Measurements from ENCODE around the gene PGAP3.

PGAP3 gene

DNA sequence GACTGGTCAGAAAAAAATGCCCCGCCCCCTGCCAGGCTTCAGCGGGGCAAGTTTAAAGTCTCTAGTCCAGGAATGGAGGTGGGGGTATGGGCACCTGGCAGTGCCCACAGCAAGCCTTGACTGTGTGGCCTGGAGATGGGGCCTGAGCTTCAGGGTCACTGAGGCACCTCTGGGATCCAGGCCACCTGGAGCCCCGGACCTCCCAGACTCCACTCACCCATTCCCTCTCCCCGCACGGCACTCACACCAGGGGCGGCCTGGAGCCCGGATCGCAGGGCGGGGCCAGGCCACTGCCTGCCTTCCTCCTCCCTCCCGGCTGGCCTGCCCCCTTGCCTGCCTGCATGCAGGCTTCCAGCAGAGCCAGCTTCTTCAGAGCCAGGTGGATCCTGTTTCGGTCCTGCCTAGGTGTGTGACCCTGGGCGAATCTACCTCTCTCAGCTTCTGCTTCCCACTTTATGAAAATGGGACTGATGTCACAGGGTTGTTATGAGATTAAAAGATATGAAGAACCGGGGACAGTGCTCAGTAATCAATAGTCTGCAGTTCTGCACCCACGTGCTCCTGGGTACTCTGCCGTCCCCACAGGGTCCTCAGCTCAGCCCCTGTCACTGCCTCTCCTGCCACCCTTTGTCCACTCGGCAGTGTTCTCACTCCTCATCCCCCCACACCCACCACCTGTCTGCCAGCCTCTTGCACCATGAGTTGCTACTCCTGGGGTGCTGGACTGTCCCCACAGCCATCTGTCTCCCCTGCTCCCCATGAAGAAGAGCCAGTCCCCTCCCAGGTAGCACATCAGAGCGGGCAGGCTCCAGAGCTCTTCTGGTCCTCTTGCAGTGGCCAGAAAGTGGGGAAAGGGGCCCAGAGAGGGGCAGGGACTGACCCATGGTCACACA lies 23.9 kb downstream of the PGAP3 start:
- Histone ChIP-seq H3K4me3 (no peak overlapping the region), H3K27ac (peak overlapping the region in 1 of 21 experiments; percentile 25)

DNA sequence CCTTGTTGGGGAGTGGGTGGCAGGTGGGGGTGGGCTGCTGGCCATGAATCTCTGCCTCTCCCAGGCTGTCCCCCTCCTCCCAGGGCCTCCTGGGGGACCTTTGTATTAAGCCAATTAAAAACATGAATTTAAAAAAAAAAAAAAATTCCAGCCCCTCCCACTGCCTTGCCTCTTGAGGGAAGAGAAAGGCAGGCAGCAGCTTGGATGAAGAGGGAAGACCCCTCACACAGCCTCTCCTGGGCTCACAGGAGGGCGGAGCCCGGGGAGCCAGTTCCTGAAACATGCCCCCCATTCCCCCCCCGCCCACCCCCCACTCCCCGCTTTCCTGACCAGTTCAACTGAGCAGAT lies 24.5 kb downstream of the PGAP3 start:
- Histone ChIP-seq H3K27ac (no peak overlapping the region), H3K4me3 (no peak overlapping the region)

DNA sequence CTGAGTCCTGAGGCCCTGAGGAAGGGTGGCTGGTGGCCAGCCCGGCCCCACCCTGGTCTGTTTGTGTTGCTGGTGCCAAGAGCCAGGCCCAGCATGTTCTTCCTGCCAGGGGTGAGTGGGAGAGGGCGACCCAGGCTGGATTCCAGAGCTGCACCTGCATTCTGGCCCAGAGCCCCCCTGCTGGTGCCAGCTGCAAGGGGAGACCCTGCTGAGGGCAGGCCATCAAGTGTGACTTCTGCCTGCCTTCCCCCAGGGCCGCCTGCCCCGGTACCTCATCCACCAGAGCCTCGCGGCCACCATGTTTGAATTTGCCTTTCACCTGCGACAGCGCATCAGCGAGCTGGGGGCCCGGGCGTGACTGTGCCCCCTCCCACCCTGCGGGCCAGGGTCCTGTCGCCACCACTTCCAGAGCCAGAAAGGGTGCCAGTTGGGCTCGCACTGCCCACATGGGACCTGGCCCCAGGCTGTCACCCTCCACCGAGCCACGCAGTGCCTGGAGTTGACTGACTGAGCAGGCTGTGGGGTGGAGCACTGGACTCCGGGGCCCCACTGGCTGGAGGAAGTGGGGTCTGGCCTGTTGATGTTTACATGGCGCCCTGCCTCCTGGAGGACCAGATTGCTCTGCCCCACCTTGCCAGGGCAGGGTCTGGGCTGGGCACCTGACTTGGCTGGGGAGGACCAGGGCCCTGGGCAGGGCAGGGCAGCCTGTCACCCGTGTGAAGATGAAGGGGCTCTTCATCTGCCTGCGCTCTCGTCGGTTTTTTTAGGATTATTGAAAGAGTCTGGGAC lies 25.1 kb downstream of the PGAP3 start:
- Histone ChIP-seq H3K27ac (peak overlapping the region in 2 of 21 experiments; percentile 0 to 23), H3K4me3 (no peak overlapping the region)

DNA sequence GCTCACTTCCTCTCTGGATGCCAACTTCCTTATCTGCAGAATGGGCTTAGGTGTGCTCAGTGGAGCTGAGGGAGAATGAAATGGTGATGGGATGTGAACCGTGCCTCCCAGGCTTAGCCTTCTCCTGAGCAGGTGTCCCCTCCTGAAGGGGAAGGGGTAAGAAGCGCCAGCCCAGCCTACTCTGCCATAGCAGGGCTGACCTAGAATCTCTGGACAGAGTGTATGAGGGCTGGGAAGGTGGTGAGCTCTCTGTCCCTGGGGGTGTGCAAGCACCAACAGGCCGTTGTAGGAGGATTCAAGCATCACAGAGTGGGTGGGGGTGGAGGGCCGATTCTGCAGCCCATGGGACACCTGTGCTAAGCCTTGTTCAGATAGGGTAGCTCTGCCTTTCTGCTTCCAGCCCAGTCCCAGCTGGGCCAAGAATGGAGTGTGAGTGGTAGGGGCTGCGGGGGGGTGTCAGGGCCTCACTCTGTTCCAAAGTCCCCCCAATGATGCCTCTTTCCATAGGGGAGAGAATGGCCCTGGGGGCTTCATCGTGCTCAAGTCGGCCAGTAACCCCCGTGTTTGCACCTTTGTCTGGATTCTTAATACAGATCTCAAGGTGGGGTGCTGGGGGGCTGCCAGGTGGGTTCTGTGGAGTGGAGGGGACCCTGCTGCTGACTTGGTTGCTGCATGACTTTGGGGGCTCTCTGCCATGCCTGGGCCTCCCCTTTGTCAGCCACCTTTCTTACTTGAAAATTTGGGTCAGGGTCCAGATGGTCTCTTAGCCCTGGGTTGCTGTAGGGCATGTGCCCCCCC lies 25.9 kb downstream of the PGAP3 start:
- Histone ChIP-seq H3K4me3 (no peak overlapping the region), H3K27ac (peak overlapping the region in 1 of 21 experiments; percentile 0)

DNA sequence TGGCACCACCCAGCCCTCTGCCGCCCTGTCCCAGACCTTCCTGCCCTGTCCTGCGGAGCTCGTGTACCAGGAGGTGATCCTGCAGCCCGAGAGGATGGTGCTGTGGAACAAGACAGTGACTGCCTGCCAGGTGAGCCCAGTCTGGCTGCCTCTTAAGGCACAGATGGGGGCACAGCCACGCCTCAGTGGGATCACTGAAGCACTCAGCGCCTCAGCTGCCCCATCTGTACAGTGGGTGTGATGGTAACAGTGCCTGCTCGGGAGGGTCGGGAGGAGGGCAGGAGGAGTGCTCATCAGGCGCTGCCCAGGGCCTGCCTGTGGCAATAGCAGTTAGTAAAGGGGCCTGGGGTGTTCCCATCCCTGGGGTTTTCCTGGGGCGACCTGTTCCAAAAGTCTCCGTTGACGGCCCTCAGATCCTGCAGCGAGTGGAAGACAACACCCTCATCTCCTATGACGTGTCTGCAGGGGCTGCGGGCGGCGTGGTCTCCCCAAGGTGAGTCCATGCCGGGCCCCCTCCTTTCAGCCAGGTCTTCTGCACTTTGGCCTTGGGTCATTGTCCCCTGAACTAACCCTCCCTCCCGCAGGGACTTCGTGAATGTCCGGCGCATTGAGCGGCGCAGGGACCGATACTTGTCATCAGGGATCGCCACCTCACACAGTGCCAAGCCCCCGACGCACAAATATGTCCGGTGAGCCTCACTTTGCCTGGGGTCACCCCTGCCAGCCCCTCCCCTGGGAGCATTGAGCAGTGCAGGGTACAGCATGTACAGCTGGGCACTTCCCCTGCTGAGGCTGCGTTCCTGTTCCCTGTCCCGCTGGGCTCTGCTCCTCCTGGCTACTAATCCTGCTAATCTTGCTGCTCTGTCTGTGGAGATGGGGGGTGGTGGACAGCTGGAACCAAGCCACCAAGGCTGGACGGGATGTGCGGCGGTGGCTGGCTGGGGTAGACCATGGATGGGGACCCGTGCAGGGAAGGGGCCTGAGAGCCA lies 27.2 kb downstream of the PGAP3 start:
- Histone ChIP-seq H3K27ac (peak overlapping the region in 10 of 21 experiments; percentile 19 to 91 (median 52)), H3K4me3 (no peak overlapping the region)

DNA sequence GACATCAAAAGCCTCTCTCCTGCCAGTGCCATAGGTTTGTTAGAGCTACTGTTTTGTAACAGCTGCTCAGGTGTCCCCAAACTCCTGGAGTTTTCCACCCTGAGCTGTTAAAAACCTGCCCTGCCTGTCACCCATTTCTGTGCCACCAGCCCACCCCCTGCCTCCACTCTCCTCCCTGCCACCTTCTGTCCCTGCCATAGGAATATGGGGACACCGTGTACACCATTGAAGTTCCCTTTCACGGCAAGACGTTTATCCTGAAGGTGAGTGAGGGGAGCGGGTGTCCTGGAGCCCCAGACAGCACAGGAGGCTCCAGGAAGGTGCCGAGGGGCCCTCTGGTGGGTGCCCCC lies 27.9 kb downstream of the PGAP3 start:
- Histone ChIP-seq H3K27ac (peak overlapping the region in 11 of 21 experiments; percentile 19 to 91 (median 51)), H3K4me3 (no peak overlapping the region)

DNA sequence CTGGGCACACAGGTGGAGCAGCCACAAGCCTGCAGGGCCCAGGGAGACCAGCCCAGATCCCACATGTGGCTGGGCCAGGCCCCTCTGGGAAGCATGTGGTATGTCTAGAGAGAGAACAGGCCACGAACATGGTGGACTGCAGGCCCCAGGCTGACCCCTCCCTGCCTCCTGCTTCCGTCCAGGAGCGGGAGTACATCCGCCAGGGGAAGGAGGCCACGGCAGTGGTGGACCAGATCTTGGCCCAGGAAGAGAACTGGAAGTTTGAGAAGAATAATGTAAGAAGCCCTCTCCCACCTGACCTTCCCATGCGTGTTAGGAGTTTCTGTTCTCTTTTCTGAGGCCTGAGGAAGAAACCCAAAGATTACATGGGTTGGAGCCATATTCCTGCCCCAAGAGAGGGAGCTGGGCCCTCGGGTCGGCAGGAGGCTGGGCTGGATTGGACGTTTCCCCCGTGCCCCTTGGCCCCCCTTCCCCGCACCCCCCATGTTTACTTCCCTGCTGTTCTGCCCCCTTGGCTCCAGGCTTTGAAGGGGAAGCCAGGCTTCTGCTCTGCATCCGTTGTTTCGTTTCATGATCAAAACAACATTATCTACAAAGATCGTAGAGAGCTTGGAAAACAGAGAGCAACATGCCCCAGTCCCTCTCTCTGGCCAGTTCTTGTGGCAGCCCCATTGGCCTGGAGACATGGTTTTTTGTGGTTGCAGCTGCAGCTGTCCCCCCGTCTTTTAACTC lies 28.4 kb downstream of the PGAP3 start:
- Histone ChIP-seq H3K27ac (peak overlapping the region in 13 of 21 experiments; percentile 9 to 91 (median 51)), H3K4me3 (no peak overlapping the region)

DNA sequence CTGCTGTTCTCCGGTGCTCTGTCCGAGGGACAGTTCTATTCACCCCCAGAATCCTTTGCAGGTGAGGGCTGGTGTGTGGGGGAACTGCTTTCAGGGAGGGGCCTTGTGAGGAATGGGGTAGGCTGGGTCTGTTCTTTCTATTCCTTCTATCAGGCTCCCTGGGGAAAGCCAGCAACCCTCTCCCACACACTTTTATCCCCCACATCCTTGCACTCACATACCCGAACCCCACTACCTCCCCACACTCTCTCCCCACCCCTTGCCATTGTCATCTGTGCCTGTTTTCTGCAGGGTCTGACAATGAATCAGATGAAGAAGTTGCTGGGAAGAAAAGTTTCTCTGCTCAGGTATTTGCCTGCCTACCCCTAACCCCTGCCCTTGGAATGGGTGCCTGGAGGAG lies 29.1 kb downstream of the PGAP3 start:
- H3K4me3 ChIP-seq = no peak overlapping the region
- peak overlapping the region in 11 of 21 experiments; percentile 9 to 91 (median 51) for H3K27ac ChIP-seq

DNA sequence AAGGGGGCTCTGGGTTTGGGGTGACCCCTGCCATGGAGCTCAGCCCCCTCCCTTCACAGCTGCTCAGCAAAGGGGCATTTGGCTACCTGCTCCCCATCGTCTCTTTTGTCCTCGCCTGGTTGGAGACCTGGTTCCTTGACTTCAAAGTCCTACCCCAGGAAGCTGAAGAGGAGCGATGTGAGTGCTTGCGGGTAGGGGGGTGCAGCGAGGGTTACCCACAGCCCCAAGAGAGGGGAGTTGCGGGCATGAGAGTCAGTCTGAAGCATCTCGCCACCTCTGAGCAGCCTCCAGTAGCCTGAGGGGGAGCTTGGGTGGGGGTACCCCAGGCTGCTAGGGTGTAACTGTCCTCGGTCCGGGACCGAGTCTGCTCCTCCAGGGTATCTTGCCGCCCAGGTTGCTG lies 29.5 kb downstream of the PGAP3 start:
- no peak overlapping the region for H3K4me3 ChIP-seq
- peak overlapping the region in 4 of 21 experiments; percentile 53 to 91 (median 76) for H3K27ac ChIP-seq

DNA sequence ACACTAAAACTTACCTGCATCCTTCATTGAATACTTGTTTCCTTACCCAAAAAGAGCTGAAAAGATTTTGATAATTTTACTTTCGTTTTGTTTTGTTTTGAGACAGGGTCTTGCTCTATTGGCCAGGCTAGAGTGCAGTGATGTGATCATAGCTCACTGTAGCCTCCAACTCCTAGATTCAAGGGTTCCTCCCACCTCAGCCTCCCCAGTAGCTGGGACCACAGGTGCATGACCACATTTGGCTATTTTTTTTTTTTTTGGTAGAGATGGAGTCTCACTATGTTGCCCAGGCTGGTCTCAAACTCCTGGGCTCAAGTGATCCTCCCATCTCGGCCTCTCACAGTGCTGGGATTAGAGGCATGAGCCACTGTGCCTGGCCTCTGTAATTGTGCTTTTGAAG lies 32.8 kb downstream of the PGAP3 start:
- H3K27ac ChIP-seq = no peak overlapping the region
- H3K4me3 ChIP-seq = no peak overlapping the region

DNA sequence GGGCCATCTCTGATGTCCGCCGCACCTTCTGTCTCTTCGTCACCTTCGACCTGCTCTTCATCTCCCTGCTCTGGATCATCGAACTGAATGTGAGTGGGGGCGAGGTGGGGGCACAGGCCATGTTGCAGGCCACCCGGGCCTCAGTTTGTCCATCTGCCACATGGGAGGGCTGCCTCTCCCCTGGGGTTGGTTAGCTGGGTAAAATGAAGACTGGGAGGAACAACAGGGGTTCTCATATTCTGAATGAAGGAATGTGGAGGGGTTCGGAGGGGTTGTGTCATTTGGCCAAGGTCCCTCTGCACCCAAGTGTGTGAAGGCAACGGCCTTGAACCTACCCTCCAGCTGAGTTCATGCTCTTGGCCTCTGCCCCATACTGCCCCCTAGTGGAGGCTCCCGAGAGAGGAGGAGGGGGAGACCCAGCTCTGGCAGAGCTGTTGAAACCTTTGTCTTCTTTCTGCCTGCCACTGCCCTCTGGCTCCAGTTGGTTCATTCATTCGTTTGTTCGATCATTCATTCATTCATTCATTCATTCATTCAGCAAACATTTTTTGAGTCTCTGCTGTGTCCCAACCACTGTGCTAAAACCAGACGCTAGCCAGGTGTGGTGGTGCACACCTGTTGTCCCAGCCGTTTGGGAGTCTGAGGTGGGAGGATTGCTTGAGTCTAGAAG lies 34.1 kb downstream of the PGAP3 start:
- Histone ChIP-seq H3K27ac (no peak overlapping the region), H3K4me3 (no peak overlapping the region)

DNA sequence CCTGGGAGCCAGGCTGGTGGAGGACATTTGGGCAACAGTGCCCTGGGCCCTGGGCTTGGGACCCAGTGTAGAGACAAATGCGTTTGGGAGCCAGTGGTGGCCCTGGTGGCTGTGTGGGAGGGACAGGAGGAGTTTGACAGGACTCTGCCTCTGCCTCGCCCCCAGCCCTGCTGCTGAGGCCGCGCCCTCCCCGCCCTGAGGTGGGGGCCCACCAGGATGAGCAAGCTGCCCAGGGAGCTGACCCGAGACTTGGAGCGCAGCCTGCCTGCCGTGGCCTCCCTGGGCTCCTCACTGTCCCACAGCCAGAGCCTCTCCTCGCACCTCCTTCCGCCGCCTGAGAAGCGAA lies 34.6 kb downstream of the PGAP3 start:
- Histone ChIP-seq H3K27ac (peak overlapping the region in 1 of 21 experiments; percentile 12), H3K4me3 (no peak overlapping the region)

DNA sequence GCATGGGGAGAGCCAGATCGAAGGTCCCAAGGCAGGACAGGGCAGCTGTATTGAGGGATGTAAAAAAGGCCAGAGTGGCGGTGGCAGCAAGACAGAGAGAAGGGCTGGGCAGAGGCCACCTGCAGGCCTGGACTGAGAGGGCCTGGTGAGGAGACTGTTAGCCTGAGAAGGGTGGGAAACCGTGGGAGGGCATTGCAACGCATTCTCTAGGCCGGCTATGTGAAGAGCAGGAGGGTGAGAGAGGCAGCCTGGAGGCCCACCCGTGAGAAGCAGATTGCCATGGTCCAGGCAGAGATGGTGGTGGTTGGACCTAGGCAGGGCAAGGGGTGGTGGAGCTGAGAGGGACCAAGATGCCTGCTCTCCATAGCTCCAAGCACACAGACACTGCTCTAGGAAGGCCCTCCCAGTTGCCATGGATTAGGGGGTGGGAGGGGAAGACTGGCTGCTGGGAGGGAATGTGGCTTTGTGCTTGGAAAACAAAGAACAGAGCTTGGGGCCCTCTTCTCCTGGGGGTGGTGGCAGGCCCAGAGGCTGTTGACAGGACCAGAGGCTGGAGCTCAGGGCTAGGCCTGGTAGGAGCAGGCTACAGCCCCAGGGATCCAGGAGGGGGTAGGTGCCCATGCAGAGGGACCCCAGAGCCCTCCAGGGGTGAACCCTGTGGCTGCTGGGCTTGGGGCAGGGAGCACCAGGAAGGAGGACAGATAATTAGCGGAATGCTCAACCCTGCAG lies 35.1 kb downstream of the PGAP3 start:
- Histone ChIP-seq H3K27ac (peak overlapping the region in 2 of 21 experiments; percentile 8 to 12), H3K4me3 (no peak overlapping the region)

DNA sequence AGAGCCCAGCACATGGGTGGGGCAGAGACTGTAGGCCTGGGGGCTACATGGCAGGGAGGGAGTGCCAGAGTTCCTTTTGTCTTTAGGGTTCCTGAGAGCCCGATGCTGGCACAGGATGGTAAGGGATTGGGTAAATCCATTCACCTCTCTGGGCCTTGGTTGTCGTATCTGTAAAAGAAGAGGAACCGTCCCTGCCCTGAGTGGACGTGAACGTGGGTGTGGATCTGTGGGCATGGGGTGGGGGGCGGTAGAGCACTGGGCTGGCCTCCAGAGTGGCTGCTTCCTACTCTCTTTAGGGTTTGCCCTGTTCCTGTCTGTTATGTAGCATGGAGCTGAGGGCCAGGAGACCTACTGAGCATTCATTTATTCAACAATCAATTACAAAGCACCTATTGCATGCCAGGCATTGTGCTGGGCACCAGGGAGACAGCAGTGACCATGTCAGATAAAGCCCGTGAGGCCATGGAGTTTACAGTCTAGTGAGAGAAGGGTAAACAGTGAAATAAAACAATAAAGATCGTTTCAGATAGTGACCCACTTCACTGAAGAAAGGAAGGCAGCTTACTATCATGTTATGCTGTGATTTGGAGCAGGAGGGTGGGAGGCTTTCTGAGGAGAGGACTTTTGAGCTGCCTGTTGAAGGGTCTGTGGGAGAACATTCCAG lies 35.8 kb downstream of the PGAP3 start:
- no peak overlapping the region for H3K4me3 ChIP-seq
- H3K27ac ChIP-seq = peak overlapping the region in 4 of 21 experiments; percentile 3 to 34 (median 10)

DNA sequence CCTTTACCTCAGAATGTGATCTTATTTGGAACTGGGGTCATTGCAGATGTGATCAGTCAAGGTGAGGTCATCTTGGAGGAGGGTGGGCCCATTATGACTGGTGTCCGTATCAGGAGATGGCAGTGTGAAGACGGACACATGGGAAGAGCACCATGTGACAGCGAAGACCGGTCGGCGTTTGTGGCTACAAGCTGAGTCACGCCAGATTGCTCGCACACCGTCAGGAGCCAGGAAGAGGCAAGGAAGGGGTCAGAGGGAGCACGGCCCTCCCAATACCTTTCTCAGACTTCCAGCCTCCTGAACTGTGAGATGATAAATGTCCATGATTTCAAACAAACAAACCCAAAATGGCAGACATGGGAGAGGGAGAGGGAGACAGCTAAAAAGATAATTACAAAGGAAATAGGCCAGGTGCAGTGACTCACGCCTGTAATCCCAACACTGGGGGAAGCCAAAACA lies 37.7 kb downstream of the PGAP3 start:
- Histone ChIP-seq H3K27ac (no peak overlapping the region), H3K4me3 (no peak overlapping the region)

DNA sequence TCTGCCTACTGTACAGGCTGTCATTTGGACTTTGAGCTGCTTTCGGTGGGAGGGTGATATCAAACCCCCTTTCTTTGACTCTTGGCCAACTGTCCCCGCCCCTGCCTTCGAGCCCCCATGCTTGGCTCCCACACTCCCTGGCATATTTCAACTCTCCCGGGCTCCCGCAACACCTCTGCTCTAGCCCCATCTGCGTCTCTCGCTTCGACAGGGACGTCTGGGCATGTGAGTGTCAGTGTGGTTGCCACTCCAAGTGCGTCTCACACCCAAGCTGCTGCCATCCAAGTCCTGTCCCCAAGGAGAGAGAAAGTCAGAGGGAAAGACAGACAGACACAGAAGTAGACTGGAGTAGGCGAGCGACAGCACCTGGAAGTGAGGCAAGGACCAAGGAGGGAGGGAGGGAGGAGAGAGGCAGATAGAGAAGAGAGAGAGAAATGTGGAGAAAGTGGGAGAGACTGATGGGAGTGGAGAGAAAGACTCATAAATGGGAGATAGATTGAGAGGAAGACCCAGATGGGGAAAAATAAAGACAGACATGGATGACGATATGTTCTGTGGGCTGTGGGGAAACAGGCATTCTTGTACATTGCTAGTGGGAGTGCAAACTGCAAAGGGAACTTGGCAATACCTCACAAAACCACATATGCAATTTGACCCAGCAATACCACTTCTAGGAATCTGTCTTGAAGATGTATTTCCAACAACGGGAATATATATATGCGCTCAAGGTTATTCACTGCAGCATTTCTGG lies 39.1 kb downstream of the PGAP3 start:
- no peak overlapping the region for H3K4me3 ChIP-seq
- H3K27ac ChIP-seq = peak overlapping the region in 1 of 21 experiments; percentile 13
